HG03103 (cell line): ENCODE measurements around the gene PRAMEF15.
"Not testable (repeated sequence)": the region's sequence is repeated elsewhere in the genome, so short reads cannot be mapped to it uniquely, and the experiment has no call there.

Experiments used
- ATAC-seq: cut with Tn5 transposase; IDR thresholded peaks from one replicate; pipeline ENCODE4 v1.9.1; 2021; ENCODE audit warnings: low read depth; ENCODE audit not compliant: unreplicated experiment

PRAMEF15 gene

GRCh38 chr1:13315281-13315680, at the start of gene PRAMEF15:
PRAMEF15 (plus strand) TSS chr1:13315581; CDS start chr1:13318408, 2,827 bp downstream.
- ATAC-seq = not testable (repeated sequence)

- ATAC-seq = not testable (repeated sequence)
Measured at GRCh38 chr1:13277016-13277415, 38.4 kb upstream of the PRAMEF15 start.

DNA sequence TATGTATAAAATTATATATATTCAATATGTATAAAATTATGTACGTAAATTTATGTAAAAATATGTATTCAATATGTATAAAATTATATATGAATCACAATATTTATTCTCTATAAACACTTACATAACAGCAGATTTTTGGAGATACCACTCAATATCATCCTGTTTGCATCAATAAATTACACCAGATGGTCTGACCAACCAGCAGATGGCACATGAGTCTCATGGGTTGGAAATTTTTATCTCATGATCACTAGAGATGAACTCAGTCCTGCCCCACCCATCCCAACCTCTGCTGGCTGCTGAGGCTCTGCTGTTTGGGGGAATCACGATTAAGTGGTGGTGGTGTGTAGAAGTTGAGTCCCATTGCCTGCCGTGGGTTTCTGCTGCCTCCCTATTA, 35.8 kb upstream of the PRAMEF15 start:
- ATAC-seq = not testable (repeated sequence)

- not testable (repeated sequence) for ATAC-seq
Measured at GRCh38 chr1:13285037-13285436, 30.3 kb upstream of the PRAMEF15 start, which contains the start of gene PRAMEF8. PRAMEF8 (minus strand) TSS chr1:13285137; CDS start chr1:13284091, 1,046 bp downstream.

GRCh38 chr1:13289030-13289429, 26.4 kb upstream of the PRAMEF15 start:
- not testable (repeated sequence) for ATAC-seq

- ATAC-seq = not testable (repeated sequence)
Measured at GRCh38 chr1:13297216-13297931, 18.0 kb upstream of the PRAMEF15 start.

DNA sequence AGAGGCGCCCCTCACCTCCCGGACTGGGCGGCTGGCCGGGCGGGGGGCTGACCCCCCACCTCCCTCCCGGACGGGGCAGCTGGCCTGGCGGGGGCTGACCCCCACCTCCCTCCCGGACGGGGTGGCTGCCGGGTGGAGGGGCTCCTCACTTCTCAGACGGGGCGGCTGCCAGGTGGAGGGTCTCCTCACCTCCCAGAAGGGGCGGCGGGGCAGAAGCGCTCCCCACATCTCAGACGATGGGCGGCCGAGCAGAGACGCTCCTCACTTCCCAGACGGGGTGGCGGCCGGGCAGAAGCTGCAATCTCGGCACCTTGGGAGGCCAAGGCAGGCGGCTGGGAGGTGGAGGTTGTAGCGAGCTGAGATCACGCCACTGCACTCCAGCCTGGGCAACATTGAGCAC, 16.7 kb upstream of the PRAMEF15 start:
- not testable (repeated sequence) for ATAC-seq

DNA sequence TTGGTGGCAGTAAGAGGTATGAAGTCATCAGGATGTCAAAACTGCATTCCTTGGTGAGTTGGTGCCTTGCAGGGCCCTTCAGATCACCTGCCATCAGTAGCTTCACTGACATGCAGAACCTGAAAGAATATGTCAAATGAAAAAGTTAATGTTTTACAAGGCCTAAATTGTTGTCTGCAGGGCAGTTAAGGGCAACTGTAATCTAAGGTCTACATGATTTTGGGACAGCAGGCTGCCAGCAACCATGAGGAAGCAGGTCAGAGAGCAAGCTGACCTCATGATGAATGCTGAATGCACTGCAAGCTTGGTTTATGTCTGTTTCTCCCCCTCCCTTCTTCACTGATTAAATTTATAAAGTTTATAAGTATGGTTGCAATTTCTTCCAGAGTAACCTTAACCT, 13.2 kb upstream of the PRAMEF15 start:
- not testable (repeated sequence) for ATAC-seq

DNA sequence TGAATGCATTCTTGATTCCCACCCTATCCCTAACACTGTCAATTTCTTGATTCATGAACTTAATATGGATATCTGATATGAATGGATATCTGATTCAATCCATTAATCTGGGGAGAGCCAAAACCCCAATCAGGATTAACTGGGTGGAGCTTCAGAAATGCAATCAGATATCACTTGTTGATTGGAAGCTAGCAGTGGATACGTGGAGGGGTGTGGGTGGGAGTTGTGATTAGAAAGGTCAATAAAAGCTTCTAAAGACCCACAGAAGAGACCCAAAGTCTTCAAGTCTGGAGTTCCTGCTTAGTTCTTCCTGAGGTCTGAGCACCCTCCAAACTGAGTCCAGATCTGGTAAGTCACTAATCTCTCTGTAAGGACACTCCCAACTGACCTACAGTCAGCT, 12.1 kb upstream of the PRAMEF15 start, which contains the start of gene PRAMEF33:
Gene PRAMEF33, plus strand, starts transcription at position 301 of the 400 bp plus-strand sequence. CDS start 2,416 bp downstream, outside the sequence.
- not testable (repeated sequence) for ATAC-seq

DNA sequence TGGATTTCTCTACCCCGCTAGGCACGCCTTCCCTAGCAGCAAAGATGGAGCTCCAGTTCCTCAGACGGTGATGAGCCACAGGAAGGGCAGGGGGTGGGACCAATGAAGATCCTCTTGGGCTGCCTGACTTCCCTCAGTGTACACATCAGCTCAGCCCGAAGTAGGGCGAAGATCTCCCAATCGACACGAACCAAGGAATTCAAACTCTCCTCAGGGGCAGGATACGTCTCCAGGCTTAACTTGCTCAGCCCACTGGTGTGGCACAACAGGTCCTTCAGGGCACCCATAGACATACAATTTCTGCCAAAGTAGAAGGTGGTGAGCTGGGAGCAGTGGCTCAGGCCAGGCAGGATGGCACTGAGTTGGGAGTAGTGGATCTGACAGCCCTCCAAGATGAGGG, 27.1 kb downstream of the PRAMEF15 start:
- not testable (repeated sequence) for ATAC-seq

- ATAC-seq = not testable (repeated sequence)
Measured at GRCh38 chr1:13347034-13347433, 31.7 kb downstream of the PRAMEF15 start, which contains the start of gene PRAMEF14. PRAMEF14 (minus strand) TSS chr1:13347134; CDS start chr1:13345314, 1,820 bp downstream.

DNA sequence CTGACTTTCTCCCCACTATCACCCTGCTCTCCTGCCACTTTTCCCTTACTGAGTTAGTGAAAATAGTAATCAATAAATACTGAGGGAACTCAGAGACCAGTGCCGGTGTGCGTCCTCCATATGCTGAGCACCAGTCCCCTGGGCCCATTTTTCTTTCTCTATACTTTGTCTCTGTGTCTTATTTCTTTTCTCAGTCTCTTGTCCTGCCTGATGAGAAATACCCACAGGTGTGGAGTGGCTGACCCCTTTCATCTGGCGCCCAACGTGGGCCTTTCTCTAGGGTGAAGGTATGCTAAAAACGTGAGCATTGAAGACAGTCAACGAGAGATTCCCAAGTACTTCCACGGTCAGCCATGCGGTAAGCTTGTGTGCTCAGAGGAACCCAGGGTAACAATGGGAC, 38.1 kb downstream of the PRAMEF15 start:
- not testable (repeated sequence) for ATAC-seq

- ATAC-seq = not testable (repeated sequence)
Measured at GRCh38 chr1:13354475-13354874, 39.1 kb downstream of the PRAMEF15 start.

DNA sequence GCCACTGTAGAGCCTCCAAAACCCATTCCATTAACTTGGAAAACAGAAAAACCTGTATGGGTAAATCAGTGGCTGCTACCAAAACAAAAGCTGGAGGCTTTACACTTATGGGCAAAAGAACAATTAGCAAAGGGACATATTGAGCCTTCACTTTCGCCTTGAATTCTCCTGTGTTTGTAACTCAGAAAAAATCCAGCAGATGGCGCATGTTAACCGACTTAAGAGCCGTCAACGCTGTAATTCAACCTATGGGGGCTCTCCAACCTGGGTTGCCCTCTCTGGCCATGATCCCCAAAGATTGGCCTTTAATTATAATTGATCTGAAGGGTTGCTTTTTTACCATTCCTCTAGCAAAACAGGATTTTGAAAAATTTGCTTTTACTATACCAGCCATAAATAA, 41.4 kb downstream of the PRAMEF15 start:
- ATAC-seq = not testable (repeated sequence)

- not testable (repeated sequence) for ATAC-seq
Measured at GRCh38 chr1:13362364-13362763, 47.0 kb downstream of the PRAMEF15 start.

GRCh38 chr1:13364928-13365327, 49.5 kb downstream of the PRAMEF15 start:
- not testable (repeated sequence) for ATAC-seq

DNA sequence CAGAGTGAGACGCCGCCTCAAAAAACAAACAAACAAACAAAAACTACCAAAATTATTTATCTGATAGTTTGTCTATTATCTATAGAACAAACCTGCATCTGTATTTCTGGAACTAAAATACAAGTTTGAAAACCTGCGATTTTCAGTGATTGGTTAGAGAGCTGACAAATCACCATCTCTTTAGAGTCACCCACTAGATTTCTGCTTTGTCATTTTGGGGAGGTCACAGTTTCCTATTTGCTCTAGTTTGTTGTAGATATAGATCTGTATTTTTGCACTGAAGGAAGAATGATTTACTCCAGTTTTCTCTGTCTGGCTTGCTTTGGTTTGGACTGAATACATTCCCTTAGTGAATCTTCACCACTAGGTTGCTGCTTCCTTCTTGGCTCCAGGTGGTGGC, 51.2 kb downstream of the PRAMEF15 start:
- not testable (repeated sequence) for ATAC-seq

DNA sequence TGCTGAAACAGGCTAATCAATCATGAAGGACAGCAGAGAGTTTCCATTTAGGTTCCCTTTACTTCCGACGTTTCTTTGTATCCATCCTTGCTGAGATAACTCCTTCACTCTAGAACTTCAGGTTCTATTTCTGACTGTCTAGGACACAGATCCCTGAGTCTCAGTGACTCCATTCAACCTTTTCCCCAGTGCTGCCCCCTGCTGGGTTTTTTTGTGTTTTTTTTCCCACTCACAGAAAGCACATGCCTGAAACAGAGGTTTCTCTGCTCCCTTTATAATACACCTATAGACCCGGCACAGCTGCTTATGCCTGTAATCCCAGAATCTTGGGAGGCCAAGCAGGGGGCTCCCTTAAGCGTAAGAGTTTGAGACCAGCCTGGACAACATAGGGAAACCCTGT, 53.2 kb downstream of the PRAMEF15 start:
- not testable (repeated sequence) for ATAC-seq
